Suppressor macrophage treated with lipopolysaccharide for 1 hour (primary cell): Measurements from ENCODE around the gene PANX3.

Experiments used
- DNase-seq, 3 donors: peaks; one replicate each; pipeline ENCODE4 v3.0.0-alpha.2; 2020 to 2022

The PANX3 gene

GRCh38 chr11:124618863-124619262, 7.6 kb downstream of the PANX3 start:
- DNase-seq: no peak

DNA sequence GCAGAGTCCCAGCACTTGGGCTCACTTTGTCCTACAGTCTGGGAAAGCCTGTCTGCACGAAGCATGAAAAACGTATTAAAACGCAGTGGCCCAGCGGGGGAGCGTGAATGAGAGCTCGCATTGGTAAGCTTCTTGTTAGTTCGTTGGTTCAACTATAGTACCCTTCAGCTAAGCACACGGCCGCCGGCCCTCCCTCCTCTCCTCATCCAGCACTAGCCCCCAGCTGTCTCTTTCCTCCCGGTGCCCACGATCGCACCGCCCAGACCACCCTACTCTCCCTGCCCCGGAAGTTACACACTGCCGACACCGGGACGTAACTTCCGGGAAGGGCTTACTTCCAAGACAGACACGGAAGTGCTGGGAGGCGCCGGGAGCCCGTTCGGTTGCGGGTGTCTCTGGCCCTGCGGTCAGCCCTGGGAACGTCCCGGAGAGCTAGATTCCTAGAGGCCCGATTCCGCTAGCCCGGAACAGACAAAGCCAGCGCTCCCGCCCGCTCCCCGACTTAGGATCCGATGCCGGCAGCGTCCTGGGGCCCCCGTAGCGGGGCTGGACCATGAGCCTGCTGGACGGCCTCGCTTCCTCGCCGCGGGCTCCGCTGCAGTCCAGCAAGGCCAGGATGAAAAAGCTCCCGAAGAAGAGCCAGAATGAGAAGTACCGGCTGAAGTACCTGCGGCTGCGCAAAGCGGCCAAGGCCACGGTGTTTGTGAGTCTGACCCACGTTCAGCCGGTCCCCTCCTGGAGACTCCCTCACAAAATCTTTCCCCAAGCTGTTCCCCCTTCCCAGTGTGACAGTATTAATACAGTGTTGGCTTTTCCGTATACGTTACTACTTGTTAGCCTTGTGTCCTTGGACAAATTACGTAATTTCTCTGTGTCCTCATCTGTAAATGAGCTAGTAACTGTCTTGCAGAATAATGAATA, 11.6 kb downstream of the PANX3 start, which contains the start of gene TBRG1:
Gene TBRG1, plus strand, starts transcription at position 334 of the 921 bp plus-strand sequence. Its CDS starts 220 bp downstream, at position 554.
- peak; percentile 89 to 93 (median 92) for DNase-seq

DNA sequence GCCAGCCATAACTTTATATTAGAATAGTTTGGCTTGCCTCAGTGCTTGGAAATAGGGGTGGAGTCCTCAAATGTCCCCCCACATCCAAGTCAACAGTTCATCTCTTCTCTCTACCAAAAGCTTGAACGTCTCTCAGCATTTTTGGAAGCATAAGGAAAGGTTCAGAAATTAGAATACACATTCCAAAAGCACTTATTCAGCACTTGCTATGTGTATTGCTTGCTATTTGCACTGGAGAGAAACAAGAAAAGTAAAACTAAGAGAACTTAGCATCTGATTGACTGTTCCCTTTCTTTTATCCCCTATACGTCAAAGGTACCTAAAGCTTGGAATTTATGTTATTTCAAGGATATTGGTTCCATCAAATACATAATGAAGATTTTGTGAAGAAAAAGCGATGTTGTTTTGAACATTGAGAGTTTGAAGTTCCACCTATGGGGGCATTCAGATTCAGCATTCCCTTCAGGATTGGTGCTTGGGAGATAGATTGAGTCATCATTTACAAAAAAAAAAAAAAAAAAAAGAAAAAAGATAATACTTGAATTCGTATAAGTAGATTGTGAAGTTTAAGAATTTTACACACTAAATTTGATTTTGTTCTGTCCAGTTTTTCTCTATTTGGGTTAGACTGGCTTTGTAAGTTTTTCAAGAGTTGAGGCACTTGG, 12.8 kb downstream of the PANX3 start:
- DNase-seq: no peak

DNA sequence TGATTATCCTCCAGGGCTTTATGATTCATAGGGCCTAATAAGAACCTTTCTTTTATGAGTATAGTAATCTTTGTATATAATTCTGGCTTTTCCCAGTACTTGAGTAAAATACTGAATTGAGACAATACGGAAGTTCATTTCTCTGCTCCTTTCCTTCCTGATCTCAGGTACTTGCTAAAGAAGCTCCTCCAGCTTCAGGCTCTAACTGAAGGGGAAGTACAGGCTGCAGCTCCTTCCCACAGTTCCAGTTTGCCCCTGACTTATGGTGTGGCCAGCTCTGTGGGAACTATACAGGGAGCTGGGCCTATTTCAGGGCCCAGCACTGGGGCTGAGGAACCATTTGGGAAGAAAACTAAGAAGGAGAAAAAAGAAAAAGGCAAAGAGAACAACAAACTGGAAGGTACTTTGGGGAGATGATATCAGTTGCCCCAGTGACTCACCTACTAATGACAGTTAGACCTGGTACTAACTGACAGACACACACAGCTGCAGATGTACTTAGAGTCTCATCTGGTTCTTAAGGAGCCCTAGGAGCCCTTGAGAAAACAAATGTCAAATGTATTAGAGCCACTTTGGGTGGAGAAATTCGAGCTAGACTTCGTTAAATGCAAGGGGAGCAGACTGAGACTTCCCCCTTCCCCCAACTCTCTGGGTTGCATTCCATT, 14.4 kb downstream of the PANX3 start:
- DNase-seq: peak in 1 of 3 donors; percentile 14

DNA sequence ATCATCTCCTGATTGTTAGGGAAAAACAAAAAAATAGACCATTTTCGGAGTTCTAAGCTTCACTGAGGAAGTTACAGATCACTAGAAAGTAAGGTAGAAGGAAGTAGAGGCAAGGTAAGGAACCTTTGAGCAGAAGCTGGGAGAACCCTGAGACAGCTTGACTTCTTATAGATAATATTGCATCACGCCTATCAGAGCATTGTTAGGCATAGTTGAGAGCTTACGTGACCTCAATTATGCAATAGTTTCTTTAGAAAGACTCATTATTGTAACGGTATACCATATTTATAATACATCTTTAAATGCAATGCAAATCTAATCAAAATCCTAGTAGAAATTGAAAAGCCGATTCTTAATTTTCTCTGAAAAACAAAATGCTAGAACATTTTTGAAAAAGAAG, 16.3 kb downstream of the PANX3 start:
- DNase-seq: no peak

DNA sequence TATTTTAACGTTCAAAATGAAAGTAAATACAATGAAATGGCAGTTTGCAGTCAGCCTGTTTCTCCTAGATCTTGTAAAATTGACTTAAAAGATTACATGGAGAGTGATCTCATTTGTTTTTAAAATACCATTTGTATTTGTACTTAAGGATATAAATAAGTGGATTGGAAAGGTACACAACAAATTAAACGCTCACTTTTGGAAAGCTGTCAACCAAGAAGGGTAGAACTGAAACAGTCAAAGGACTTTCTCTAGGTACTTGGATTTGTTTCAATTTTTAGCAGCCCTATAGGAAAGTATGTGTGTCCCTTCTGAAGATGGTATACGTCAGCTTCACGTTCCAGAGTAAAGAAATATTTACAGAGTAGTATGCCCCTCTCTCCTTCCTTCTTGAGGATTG, 18.7 kb downstream of the PANX3 start:
- DNase-seq: no peak

- no peak for DNase-seq
Observed at GRCh38 chr11:124633355-124633754, 22.1 kb downstream of the PANX3 start.

DNA sequence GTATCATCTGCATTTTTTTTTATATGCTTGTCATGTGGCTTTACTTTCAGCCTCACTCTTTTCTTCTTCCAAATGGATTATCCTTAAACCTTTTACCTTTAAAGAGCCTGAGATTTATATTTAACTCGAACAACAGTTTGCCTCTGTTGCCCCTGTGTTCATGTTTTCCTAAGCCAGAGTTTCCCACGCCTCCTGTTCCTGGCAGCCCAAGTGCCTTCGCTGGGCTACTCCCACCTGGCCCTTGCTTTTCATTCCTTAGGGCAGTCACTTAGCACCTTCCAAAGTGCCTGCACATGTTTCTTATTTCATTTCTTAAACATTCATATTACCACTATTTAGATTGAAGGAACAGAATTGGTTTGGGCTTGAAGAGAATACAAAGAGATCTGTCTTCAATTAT, 24.7 kb downstream of the PANX3 start:
- DNase-seq: no peak

- no peak for DNase-seq
Observed at GRCh38 chr11:124638500-124638899, 27.3 kb downstream of the PANX3 start.

DNA sequence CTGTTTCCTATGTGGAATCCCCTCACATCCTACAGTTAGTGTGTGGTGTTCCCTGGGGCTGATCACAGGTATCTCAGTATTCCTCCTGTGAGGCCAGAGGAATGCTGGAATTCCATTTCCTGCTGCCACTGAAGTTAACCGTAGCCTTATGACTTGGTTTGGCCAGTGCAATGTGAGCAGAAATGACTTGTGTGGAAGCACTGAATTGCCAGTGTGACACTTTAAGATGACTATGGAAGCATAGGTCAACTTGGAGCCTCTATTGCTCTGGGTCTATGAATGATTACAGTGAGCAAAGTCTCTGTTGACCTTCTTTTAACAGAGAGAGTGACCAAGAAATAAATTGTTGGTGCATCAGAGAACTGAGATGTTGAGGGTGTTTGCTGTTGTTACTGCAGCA, 28.0 kb downstream of the PANX3 start:
- no peak for DNase-seq

DNA sequence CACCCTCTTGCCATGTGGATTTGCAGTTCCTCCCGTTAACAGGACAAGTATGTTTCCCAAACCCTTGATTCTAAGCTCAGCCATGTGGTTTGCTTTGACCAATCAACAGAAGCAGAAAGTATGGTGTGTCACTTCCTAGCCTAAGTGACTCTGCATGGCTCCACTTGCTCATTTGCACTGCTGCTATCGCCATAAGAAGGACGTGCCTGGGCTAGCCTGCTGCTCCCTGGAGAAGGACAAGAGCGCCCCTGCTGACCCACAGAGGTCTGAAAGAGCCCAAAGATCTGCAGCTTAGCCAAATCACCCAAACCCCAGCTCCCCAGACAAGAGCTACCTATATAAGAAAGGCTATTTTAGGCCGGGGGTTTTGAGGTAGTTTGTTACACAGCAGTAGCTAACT, 29.4 kb downstream of the PANX3 start:
- DNase-seq: no peak

GRCh38 chr11:124642628-124643027, 31.4 kb downstream of the PANX3 start:
- no peak for DNase-seq

- DNase-seq: no peak
Observed at GRCh38 chr11:124643042-124643604, 31.9 kb downstream of the PANX3 start.

- DNase-seq: peak in 1 of 3 donors; percentile 35
Observed at GRCh38 chr11:124643605-124644425, 32.6 kb downstream of the PANX3 start.

DNA sequence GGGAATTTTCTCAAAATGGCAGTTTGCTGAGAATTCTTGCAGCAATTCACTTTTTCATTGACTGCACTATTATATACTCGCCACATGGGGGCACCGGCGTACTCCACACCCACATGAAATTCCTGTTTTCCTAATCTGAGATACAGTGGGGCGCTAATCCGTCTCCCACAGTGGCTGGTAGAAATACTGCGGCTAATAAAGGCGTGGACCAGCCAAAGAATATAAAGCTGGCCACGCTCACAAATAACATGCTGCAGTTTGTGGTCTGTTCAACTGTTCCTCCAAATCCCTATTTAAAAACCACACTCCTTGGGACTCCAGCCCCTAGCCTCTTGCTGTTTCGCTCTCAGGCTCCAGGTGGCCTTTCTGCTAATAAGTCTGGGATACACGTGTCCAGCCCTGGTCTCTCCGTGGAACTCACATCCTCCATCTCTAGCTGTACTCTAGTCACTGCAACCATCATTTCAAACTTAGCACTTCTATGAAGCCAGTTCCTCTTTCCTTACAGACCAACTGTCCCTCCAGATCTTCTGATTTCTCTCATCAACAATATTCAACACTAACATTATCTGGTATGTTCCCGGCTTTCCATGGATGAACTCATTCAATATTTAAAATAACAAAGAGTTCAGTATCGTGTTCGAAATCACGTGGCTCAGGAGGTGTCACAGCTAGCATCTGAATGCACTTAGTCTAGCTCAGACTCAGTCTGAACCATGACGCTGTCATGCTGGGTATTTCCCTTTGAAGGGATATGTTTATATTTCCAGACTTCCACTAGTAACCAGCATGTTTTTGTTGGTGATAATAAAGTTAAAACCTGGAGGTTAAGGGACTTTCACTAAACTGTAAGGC, 33.4 kb downstream of the PANX3 start:
- DNase-seq: peak; percentile 67 to 72 (median 69)

DNA sequence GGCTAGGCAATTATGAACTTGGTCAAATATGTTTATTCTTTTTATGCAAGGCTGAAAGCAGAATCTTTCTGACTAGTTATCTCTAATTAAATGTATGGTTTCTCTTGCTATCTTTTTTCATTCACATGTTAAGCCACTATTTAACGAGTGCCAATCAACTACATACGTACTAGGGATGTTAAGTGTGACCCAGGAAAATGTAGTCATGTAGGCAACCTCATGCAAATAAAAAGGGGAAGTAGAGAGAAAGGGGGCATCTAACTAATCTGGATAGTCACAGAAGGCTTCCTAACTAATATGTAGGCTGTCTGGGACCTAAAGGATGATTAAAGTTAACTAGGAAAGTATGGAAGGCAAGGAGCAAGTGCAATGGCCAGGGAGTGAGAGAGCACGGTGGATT, 34.9 kb downstream of the PANX3 start:
- no peak for DNase-seq

DNA sequence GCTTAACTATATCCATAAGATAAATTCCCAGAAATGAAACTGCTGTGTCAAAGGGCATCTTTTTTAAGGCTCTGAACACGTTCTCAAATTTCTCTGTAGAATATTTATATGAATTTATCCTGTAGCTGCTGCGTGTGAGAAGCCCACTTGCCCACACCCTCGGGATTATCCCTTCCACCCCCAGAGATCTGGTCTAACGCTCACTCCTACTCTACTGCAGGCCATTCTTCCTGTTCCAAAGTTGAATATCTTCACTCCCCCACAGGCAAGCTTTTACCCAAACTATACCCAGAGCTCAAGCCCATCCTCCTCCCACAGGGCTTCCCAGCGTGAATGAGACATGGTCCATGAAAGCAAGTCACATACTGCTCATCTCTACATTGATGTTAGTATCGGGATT, 37.4 kb downstream of the PANX3 start:
- no peak for DNase-seq

- DNase-seq: no peak
Observed at GRCh38 chr11:124656774-124657630, 45.8 kb downstream of the PANX3 start.

DNA sequence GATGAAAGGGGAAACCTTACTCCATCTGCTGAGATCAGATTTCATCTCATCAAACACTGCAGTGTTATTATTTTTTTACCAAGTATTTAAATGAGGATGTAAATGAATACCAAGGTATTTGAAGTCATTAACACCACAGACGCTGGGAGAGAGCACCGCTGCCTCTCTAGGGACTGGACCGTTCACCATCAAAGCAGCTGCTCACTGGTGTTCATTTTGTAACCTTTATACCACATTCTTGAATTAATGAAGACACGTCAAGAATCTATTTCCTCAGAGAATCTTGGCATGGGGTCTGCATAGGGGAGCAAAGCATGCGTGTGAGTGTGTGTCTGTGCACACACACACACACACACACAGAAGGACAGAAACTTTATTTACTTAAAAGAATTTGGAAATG, 46.7 kb downstream of the PANX3 start:
- DNase-seq: no peak

DNA sequence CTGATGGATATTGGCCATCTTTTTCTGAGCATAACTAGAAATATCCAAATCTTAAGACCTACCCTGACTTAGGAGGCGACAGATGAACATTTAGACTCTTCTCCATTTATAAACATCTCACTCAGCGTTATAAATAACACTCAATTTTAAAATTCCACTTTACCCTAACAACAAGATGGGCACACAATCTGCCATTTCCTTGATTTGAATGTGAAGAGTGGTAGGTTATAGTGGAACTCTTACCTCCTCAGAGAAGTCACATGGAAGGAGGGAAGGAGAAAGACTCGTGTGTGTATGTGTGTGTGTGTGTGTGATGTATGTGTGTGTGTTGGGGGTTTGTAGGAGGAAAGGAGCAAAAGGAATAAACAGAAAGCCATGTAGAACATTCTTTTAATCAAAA, 47.3 kb downstream of the PANX3 start:
- no peak for DNase-seq
